ENCODE data around the gene LYZL2.
"Not testable (repeated sequence)": the region's sequence is repeated elsewhere in the genome, so short reads cannot be mapped to it uniquely, and the experiment has no call there.

LYZL2 gene

DNA sequence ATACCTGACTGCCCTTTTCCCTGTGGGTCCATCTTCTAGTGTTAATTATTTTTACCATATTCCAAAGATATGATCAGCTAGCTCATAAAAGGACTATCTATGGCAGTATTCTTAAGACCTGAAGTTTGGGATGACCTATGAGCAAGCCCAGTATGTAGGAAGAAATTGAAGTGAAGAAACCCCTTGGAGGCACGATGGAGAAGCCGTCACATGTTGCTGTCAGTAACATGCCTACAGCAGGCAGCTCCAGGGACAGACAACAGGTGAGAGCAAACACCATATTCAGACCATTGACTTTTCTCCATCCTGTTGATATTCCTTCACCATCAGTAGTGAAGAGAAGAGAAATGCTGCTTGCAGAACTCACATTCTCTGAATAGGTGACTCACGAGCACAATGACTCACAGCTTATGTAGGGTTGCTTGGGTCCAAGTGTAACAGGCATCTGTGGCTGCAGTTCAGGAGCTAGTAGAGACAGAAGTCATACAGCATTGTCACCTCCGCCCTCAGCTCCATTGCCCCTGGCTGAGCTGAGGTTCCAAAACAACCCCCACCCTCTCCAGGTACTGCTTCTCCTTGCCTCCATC lies 8.4 kb upstream of the LYZL2 start:
- no peaks in the 10 kb centered on the region for H3K9me3 ChIP-seq (ENCODE audit: control insufficient read depth in 2 of 2, low read length in 2 of 2)
- H3K27ac ChIP-seq (ENCODE audit: low read length): no peak overlapping the region
- H3K27me3 ChIP-seq (ENCODE audit: control insufficient read depth in 1 of 2, insufficient read depth in 2 of 2, low read length in 2 of 2): no peaks in the 10 kb centered on the region
- H3K4me3 ChIP-seq (ENCODE audit: low read length in 2 of 2): no peak overlapping the region
- no peaks in the 10 kb centered on the region for H3K36me3 ChIP-seq (ENCODE audit: control insufficient read depth in 2 of 2, insufficient read depth in 2 of 2, low read length in 2 of 2)
- H3K9ac ChIP-seq (ENCODE audit: low read length in 2 of 2): no peak overlapping the region
- no peaks in the 10 kb centered on the region for H3K4me1 ChIP-seq (ENCODE audit: control insufficient read depth, insufficient read depth, low read length)

DNA sequence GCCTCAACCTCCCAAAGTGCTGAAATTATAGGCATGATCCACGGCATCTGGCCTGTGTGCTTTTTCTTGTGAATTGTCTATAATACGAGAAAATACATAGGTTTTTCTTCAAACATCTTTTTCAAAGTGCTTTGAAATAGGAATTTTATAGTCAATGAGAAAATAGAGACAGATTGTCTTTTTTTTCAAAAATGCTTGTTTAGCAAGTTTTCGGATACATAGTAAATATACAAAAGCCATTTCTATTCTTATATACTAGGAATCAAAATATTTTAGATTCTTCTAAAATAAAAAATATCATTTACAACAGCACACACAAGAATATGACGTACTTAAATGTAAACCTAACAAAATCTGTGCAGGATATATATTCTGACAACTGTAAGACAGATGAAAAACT lies 1.6 kb upstream of the LYZL2 start:
- no peak overlapping the region for H3K27ac ChIP-seq (ENCODE audit: low read length)
- no peaks in the 10 kb centered on the region for H3K36me3 ChIP-seq (ENCODE audit: control insufficient read depth in 2 of 2, insufficient read depth in 2 of 2, low read length in 2 of 2)
- no peak overlapping the region for H3K9ac ChIP-seq (ENCODE audit: low read length in 2 of 2)
- H3K27me3 ChIP-seq (ENCODE audit: control insufficient read depth in 1 of 2, insufficient read depth in 2 of 2, low read length in 2 of 2): no peaks in the 10 kb centered on the region
- H3K4me1 ChIP-seq (ENCODE audit: control insufficient read depth, insufficient read depth, low read length): no peaks in the 10 kb centered on the region
- no peak overlapping the region for H3K4me3 ChIP-seq (ENCODE audit: low read length in 2 of 2)
- H3K9me3 ChIP-seq (ENCODE audit: control insufficient read depth in 2 of 2, low read length in 2 of 2): no peaks in the 10 kb centered on the region

- H3K36me3 ChIP-seq (ENCODE audit: control insufficient read depth in 2 of 2, insufficient read depth in 2 of 2, low read length in 2 of 2): no peaks in the 10 kb centered on the region
- H3K4me1 ChIP-seq (ENCODE audit: control insufficient read depth, insufficient read depth, low read length): no peaks in the 10 kb centered on the region
- H3K27ac ChIP-seq (ENCODE audit: low read length): no peak overlapping the region
- H3K4me3 ChIP-seq (ENCODE audit: low read length in 2 of 2): no peak overlapping the region
- H3K9me3 ChIP-seq (ENCODE audit: control insufficient read depth in 2 of 2, low read length in 2 of 2): no peaks in the 10 kb centered on the region
- H3K9ac ChIP-seq (ENCODE audit: low read length in 2 of 2): no peak overlapping the region
- H3K27me3 ChIP-seq (ENCODE audit: control insufficient read depth in 1 of 2, insufficient read depth in 2 of 2, low read length in 2 of 2): no peaks in the 10 kb centered on the region
Observed at GRCh38 chr10:30630571-30630970, 1.0 kb upstream of the LYZL2 start.

GRCh38 chr10:30628576-30628975 lies 977 bp downstream of the LYZL2 start:
- not testable (repeated sequence) for H3K36me3 ChIP-seq (ENCODE audit: control insufficient read depth in 2 of 2, insufficient read depth in 2 of 2, low read length in 2 of 2); H3K27ac ChIP-seq (ENCODE audit: low read length); H3K4me1 ChIP-seq (ENCODE audit: control insufficient read depth, insufficient read depth, low read length); H3K27me3 ChIP-seq (ENCODE audit: control insufficient read depth in 1 of 2, insufficient read depth in 2 of 2, low read length in 2 of 2); H3K4me3 ChIP-seq (ENCODE audit: low read length in 2 of 2); H3K9ac ChIP-seq (ENCODE audit: low read length in 2 of 2); H3K9me3 ChIP-seq (ENCODE audit: control insufficient read depth in 2 of 2, low read length in 2 of 2)

DNA sequence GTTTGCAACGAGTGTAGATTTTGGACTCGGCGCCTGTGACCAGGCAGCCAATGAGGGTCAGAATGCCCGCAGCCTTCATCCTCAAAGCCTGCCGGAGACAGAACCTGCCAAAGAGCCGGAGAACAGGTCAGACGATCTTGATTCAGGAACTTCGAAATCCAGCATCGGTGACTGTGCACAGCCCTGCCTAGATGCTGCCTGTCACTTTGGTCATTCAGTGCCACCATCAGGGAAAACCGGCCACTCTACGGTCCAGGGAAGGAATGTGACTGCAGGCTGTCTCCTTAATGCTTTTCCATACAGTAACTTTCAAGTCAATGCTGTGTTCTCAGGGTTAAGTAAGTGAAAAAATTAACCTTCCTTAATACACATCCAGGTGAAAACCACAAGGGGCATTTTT lies 2.7 kb downstream of the LYZL2 start:
- H3K9ac ChIP-seq (ENCODE audit: low read length in 2 of 2); H3K9me3 ChIP-seq (ENCODE audit: control insufficient read depth in 2 of 2, low read length in 2 of 2); H3K4me3 ChIP-seq (ENCODE audit: low read length in 2 of 2); H3K27me3 ChIP-seq (ENCODE audit: control insufficient read depth in 1 of 2, insufficient read depth in 2 of 2, low read length in 2 of 2); H3K36me3 ChIP-seq (ENCODE audit: control insufficient read depth in 2 of 2, insufficient read depth in 2 of 2, low read length in 2 of 2); H3K4me1 ChIP-seq (ENCODE audit: control insufficient read depth, insufficient read depth, low read length); H3K27ac ChIP-seq (ENCODE audit: low read length): not testable (repeated sequence)

- not testable (repeated sequence) for H3K9ac ChIP-seq (ENCODE audit: low read length in 2 of 2); H3K4me3 ChIP-seq (ENCODE audit: low read length in 2 of 2); H3K27ac ChIP-seq (ENCODE audit: low read length); H3K9me3 ChIP-seq (ENCODE audit: control insufficient read depth in 2 of 2, low read length in 2 of 2); H3K27me3 ChIP-seq (ENCODE audit: control insufficient read depth in 1 of 2, insufficient read depth in 2 of 2, low read length in 2 of 2); H3K36me3 ChIP-seq (ENCODE audit: control insufficient read depth in 2 of 2, insufficient read depth in 2 of 2, low read length in 2 of 2); H3K4me1 ChIP-seq (ENCODE audit: control insufficient read depth, insufficient read depth, low read length)
Observed at GRCh38 chr10:30626196-30626595, 3.4 kb downstream of the LYZL2 start.

DNA sequence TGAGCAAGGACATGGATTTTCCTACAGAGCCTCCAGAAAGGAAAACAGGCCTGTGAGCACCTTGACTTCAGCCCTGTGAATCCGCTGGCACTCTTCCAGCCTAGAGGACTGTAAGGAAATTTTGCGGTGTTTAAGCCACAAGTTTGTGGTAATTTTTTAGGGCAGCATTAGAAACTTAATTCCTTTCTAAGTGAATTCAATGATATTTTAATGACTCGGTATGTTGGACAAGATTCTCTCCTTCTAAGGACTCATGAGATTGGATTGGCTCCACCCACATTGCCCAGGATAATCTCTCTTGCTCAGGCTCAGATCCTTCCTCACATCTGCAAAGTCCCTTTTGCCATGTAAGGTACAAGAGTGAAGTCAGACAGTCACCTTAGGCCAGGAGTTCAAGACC lies 4.5 kb downstream of the LYZL2 start:
- H3K4me1 ChIP-seq (ENCODE audit: control insufficient read depth, insufficient read depth, low read length): no peaks in the 10 kb centered on the region
- no peak overlapping the region for H3K4me3 ChIP-seq (ENCODE audit: low read length in 2 of 2)
- H3K27ac ChIP-seq (ENCODE audit: low read length): no peak overlapping the region
- no peaks in the 10 kb centered on the region for H3K36me3 ChIP-seq (ENCODE audit: control insufficient read depth in 2 of 2, insufficient read depth in 2 of 2, low read length in 2 of 2)
- no peaks in the 10 kb centered on the region for H3K9me3 ChIP-seq (ENCODE audit: control insufficient read depth in 2 of 2, low read length in 2 of 2)
- H3K27me3 ChIP-seq (ENCODE audit: control insufficient read depth in 1 of 2, insufficient read depth in 2 of 2, low read length in 2 of 2): no peaks in the 10 kb centered on the region
- no peak overlapping the region for H3K9ac ChIP-seq (ENCODE audit: low read length in 2 of 2)

- H3K9ac ChIP-seq (ENCODE audit: low read length in 2 of 2): no peak overlapping the region
- H3K27ac ChIP-seq (ENCODE audit: low read length): no peak overlapping the region
- no peaks in the 10 kb centered on the region for H3K9me3 ChIP-seq (ENCODE audit: control insufficient read depth in 2 of 2, low read length in 2 of 2)
- H3K4me1 ChIP-seq (ENCODE audit: control insufficient read depth, insufficient read depth, low read length): no peaks in the 10 kb centered on the region
- H3K27me3 ChIP-seq (ENCODE audit: control insufficient read depth in 1 of 2, insufficient read depth in 2 of 2, low read length in 2 of 2): no peaks in the 10 kb centered on the region
- no peaks in the 10 kb centered on the region for H3K36me3 ChIP-seq (ENCODE audit: control insufficient read depth in 2 of 2, insufficient read depth in 2 of 2, low read length in 2 of 2)
- no peak overlapping the region for H3K4me3 ChIP-seq (ENCODE audit: low read length in 2 of 2)
Observed at GRCh38 chr10:30619966-30620365, 9.6 kb downstream of the LYZL2 start.

- Histone ChIP-seq H3K27me3 (ENCODE audit: control insufficient read depth in 1 of 2, insufficient read depth in 2 of 2, low read length in 2 of 2) (no peaks in the 10 kb centered on the region), H3K27ac (ENCODE audit: low read length) (no peak overlapping the region), H3K36me3 (ENCODE audit: control insufficient read depth in 2 of 2, insufficient read depth in 2 of 2, low read length in 2 of 2) (no peaks in the 10 kb centered on the region), H3K9me3 (ENCODE audit: control insufficient read depth in 2 of 2, low read length in 2 of 2) (no peaks in the 10 kb centered on the region), H3K9ac (ENCODE audit: low read length in 2 of 2) (no peak overlapping the region), H3K4me1 (ENCODE audit: control insufficient read depth, insufficient read depth, low read length) (no peaks in the 10 kb centered on the region), H3K4me3 (ENCODE audit: low read length in 2 of 2) (no peak overlapping the region)
Observed at GRCh38 chr10:30617070-30617469, 12.5 kb downstream of the LYZL2 start.

DNA sequence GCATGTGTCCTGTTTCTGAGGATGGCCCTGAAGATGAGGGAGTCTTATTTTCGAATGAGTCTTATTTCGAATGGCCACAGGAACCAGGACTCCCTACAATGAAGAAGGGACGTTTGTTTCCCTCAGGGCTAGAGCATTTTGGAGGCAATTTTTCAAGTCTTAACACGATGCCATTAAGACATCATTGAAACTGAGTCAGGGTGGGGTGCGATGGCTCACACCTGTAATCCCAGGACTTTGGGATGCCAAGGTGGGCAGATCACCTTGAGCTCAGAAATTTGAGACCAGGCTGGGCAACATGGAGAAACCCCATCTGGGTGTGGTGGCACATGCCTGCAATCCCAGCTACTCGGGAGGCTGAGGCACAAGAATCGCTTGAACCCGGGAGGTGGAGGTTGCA lies 18.5 kb downstream of the LYZL2 start:
- H3K4me1 ChIP-seq (ENCODE audit: control insufficient read depth, insufficient read depth, low read length); H3K36me3 ChIP-seq (ENCODE audit: control insufficient read depth in 2 of 2, insufficient read depth in 2 of 2, low read length in 2 of 2); H3K4me3 ChIP-seq (ENCODE audit: low read length in 2 of 2); H3K27me3 ChIP-seq (ENCODE audit: control insufficient read depth in 1 of 2, insufficient read depth in 2 of 2, low read length in 2 of 2); H3K9me3 ChIP-seq (ENCODE audit: control insufficient read depth in 2 of 2, low read length in 2 of 2); H3K9ac ChIP-seq (ENCODE audit: low read length in 2 of 2); H3K27ac ChIP-seq (ENCODE audit: low read length): not testable (repeated sequence)

DNA sequence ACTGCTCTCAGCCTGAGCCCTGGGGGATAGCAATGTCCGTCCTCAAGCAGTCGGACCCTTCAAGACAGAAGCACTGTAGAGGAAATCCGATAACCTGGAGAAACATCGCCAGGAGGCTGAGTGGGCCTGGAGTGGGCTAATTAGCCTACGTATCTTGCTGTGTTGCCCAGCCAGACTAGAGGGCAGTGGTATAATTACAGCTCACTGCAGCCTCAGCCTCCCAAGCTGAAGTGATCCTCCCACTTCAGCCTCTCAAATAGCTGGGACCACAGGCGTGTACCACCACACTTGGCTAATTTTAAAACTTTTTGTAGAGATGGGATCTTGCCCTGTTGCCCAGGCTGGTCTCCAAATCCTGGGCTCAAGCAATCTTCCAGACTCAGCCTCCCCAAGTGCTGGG lies 21.7 kb downstream of the LYZL2 start:
- no peaks in the 10 kb centered on the region for H3K27me3 ChIP-seq (ENCODE audit: control insufficient read depth in 1 of 2, insufficient read depth in 2 of 2, low read length in 2 of 2)
- H3K36me3 ChIP-seq (ENCODE audit: control insufficient read depth in 2 of 2, insufficient read depth in 2 of 2, low read length in 2 of 2): no peaks in the 10 kb centered on the region
- no peak overlapping the region for H3K27ac ChIP-seq (ENCODE audit: low read length)
- no peak overlapping the region for H3K9ac ChIP-seq (ENCODE audit: low read length in 2 of 2)
- no peaks in the 10 kb centered on the region for H3K9me3 ChIP-seq (ENCODE audit: control insufficient read depth in 2 of 2, low read length in 2 of 2)
- no peak overlapping the region for H3K4me3 ChIP-seq (ENCODE audit: low read length in 2 of 2)
- H3K4me1 ChIP-seq (ENCODE audit: control insufficient read depth, insufficient read depth, low read length): no peaks in the 10 kb centered on the region

Measured in stomach smooth muscle (tissue), 2 donors.